ENCODE measurements around the gene KCNG1. TPM values are rescaled to one million over a fixed set of nuclear protein-coding genes. Genes with fewer than 3 reads are reported as not detected.

The KCNG1 gene
- total RNA-seq, 1 donor from 2014 or later: 5.8 TPM

DNA sequence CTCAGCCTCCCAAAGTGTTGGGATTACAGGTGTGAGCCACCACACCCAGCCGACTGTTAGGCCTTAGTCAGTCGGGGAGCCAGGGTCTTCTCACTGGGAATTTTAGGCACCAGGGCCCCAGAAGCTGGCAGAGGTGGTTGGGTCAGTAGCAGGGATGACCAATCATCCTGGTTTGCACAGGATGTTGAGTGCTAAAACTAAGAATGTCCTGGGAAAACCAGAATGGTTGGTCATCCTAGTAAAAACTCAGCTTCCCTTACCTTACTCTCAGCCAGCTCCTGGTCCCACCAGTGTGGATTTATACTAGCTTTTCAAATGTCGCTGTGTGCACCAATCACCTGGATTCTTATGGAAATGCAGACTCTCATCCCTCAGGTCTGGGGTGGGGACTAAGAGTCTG, 31.8 kb downstream of the KCNG1 start:
- no peaks in the 10 kb centered on the region for H3K36me3 Mint-ChIP-seq (ENCODE audit: low read depth)
- TF ChIP-seq, protein P1, sequence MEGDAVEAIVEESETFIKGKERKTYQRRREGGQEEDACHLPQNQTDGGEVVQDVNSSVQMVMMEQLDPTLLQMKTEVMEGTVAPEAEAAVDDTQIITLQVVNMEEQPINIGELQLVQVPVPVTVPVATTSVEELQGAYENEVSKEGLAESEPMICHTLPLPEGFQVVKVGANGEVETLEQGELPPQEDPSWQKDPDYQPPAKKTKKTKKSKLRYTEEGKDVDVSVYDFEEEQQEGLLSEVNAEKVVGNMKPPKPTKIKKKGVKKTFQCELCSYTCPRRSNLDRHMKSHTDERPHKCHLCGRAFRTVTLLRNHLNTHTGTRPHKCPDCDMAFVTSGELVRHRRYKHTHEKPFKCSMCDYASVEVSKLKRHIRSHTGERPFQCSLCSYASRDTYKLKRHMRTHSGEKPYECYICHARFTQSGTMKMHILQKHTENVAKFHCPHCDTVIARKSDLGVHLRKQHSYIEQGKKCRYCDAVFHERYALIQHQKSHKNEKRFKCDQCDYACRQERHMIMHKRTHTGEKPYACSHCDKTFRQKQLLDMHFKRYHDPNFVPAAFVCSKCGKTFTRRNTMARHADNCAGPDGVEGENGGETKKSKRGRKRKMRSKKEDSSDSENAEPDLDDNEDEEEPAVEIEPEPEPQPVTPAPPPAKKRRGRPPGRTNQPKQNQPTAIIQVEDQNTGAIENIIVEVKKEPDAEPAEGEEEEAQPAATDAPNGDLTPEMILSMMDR (conservative IDR thresholded peaks at IDR 0.05): no peak
- H3K9me3 Mint-ChIP-seq: no peaks in the 10 kb centered on the region
- peaks cover 16% of the 10 kb centered on the region for H3K27me3 Mint-ChIP-seq (ENCODE audit: low read depth)
- H3K4me3 Mint-ChIP-seq: no peak overlapping the region
- H3K27ac Mint-ChIP-seq (ENCODE audit: unreplicated experiment): no peak overlapping the region
- H3K4me1 Mint-ChIP-seq: no peaks in the 10 kb centered on the region
- no peak for DNase-seq (ENCODE audit: low read depth, low spot score)

DNA sequence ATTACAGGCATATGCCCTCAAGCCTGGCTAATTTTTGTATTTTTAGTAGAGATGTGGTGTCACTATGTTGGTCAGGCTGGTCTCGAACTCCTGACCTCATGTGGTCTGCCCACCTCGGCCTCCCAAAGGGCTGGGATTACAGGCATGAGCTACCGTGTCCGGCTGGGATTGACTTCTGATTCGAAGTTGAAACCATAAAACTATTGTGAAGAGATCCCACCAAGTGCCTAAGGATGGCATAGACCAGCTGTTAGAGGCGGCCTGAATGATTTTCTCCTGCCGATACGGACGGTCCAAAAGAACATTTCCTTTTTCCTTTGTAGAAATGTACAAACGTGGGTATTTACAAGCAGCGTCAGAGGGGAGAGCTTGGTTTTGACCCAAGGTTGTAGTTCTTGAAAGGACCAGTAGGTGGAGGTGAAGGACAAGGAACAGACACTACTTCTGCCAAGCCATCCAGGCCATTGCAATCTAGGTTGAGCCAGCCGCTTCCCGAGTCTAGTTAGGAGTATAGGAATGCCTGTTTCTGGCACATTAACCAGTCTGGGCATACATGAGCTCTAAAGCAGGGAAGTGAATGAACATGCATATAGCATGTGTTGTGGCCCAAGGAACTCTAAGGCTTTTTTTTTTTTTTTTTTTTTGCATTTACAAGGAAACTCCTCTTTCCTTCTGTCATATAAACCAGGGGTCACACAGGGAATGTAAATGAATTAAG, 35.3 kb downstream of the KCNG1 start:
- Mint-ChIP-seq H3K27ac (ENCODE audit: unreplicated experiment) (no peak overlapping the region), H3K9me3 (no peaks in the 10 kb centered on the region)

DNA sequence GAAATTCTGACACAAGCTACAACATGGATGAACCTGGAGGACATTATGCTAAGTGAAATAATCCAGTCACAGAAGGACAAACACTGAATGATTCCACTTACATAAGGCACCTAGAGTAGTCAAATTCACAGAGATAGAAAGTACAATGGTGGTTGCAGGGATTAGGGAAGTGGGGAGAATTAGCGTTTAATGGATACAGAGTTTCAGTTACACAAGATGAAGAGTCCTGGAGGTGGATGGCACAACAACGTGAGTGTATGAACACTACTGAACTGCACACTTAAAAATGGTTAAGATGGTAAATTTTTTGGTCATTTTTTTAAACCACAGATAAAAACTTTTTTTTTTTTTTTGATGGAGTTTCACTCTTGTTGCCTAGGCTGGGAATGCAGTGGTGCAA, 39.6 kb downstream of the KCNG1 start:
- no peak overlapping the region for H3K4me3 Mint-ChIP-seq

More for the DNA sequence above, 35.3 kb downstream of the KCNG1 start:
- H3K27me3 Mint-ChIP-seq (ENCODE audit: low read depth): peaks cover 42% of the 10 kb centered on the region
- peak; percentile 84 for DNase-seq (ENCODE audit: low read depth, low spot score)
- H3K4me1 Mint-ChIP-seq: no peaks in the 10 kb centered on the region
- no peak overlapping the region for H3K4me3 Mint-ChIP-seq
- TF ChIP-seq, protein P1 (conservative IDR thresholded peaks at IDR 0.05): peak; percentile 89
- no peaks in the 10 kb centered on the region for H3K36me3 Mint-ChIP-seq (ENCODE audit: low read depth)

DNA sequence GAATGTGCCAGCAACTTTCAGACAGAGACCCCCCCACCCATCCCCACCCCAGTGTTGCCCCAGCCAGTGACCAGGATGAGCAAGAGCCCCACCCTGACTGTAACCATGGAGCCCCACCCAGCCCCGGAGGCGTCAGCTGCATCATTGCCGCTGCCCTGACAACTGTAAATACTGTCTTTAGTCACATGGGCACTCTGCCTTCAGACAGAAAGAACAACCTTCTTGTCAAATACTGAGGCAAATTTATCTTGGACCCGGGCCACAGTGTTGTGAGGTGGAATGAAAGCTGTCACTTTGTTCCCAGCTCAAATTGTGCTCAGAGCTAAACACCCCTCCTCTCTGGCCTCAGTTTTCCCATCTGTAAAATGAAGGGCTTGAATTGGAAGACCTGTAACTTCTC, 40.5 kb downstream of the KCNG1 start:
- Mint-ChIP-seq H3K27ac (ENCODE audit: unreplicated experiment) (no peak overlapping the region), H3K9me3 (no peaks in the 10 kb centered on the region), H3K4me1 (peaks cover 15% of the 10 kb centered on the region), H3K4me3 (no peak overlapping the region), H3K27me3 (ENCODE audit: low read depth) (peaks cover 44% of the 10 kb centered on the region), H3K36me3 (ENCODE audit: low read depth) (no peaks in the 10 kb centered on the region)
- TF ChIP-seq, protein P1 (conservative IDR thresholded peaks at IDR 0.05): no peak
- no peak for DNase-seq (ENCODE audit: low read depth, low spot score)

More for the DNA sequence above, 39.6 kb downstream of the KCNG1 start:
- H3K9me3 Mint-ChIP-seq: no peaks in the 10 kb centered on the region
- DNase-seq (ENCODE audit: low read depth, low spot score): no peak
- TF ChIP-seq, protein P1 (conservative IDR thresholded peaks at IDR 0.05): no peak
- no peaks in the 10 kb centered on the region for H3K36me3 Mint-ChIP-seq (ENCODE audit: low read depth)
- peaks cover 5% of the 10 kb centered on the region for H3K4me1 Mint-ChIP-seq
- peaks cover 47% of the 10 kb centered on the region for H3K27me3 Mint-ChIP-seq (ENCODE audit: low read depth)
- no peak overlapping the region for H3K27ac Mint-ChIP-seq (ENCODE audit: unreplicated experiment)

DNA sequence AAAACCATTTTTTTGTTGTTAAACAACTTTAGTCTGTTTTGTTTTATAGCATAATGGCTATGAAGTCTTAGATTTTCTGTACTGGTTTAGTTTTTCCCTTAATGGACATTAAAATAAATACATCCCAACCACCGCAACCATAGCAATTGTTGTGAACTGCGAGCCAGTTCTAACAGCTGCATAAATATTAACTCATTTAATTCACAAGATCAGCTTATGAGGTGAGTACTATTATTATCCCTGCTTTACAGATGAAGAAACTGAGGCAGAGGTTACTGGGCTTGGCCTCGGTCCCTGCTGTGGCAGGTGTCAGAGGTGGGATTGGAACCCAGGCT, 41.2 kb downstream of the KCNG1 start:
- no peak overlapping the region for H3K27ac Mint-ChIP-seq (ENCODE audit: unreplicated experiment)
- peaks cover 40% of the 10 kb centered on the region for H3K27me3 Mint-ChIP-seq (ENCODE audit: low read depth)
- TF ChIP-seq, protein P1 (conservative IDR thresholded peaks at IDR 0.05): peak; percentile 11
- H3K9me3 Mint-ChIP-seq: no peaks in the 10 kb centered on the region
- no peaks in the 10 kb centered on the region for H3K36me3 Mint-ChIP-seq (ENCODE audit: low read depth)
- H3K4me3 Mint-ChIP-seq: no peak overlapping the region
- H3K4me1 Mint-ChIP-seq: peaks cover 18% of the 10 kb centered on the region
- no peak for DNase-seq (ENCODE audit: low read depth, low spot score)
